H1 (cell line): ENCODE results near the gene AIF1L. TPM values are rescaled to one million over a fixed set of nuclear protein-coding genes. Genes with fewer than 3 reads are reported as not detected.
A peak's percentile ranks its signal among the peaks of the same experiment; 100 is the strongest.

Experiments used
- CTCF ChIA-PET: fragments of 300-600 bp; sonication (Branson Sonifier 250); formaldehyde crosslinking; loops from one replicate; lab custom pipeline; 2021; ENCODE audit not compliant: partially characterized antibody; lab: Charles Lee
- POLR2A ChIA-PET: fragments of 300-600 bp; sonication (Branson Sonifier 250); formaldehyde crosslinking; loops from one replicate; lab custom pipeline; 2021; ENCODE audit warnings: inconsistent platforms; ENCODE audit not compliant: partially characterized antibody; lab: Charles Lee
- DNase-seq, 2 experiments: peaks; one replicate each; pipeline versions ENCODE4 v3.0.0 to v3.0.0-alpha.2; 2010 to 2022; ENCODE audit warnings: low spot score in 2 of 2, low read depth in 1 of 2, mixed read lengths in 1 of 2
- FAIRE-seq: peaks from 2 replicates; lab custom pipeline; 2011; peaks lifted over from hg19 to GRCh38; lab: Jason Lieb, UNC
- H2AFZ ChIP-seq: 2 replicates; pipeline ENCODE4 v1.8.1; 2012; ENCODE audit warnings: low read length, inconsistent platforms
- H2AK5ac ChIP-seq: 2 replicates; pipeline ENCODE4 v1.6.1; 2013; ENCODE audit warnings: low read depth, low read length
- H2BK120ac ChIP-seq: replicated peaks from 2 replicates; pipeline ENCODE3; 2013; ENCODE audit warnings: low read depth, low read length, inconsistent platforms
- H2BK12ac ChIP-seq: 2 replicates; pipeline ENCODE4 v1.6.1; 2013; ENCODE audit warnings: low read depth, low read length
- H2BK15ac ChIP-seq: 2 replicates; pipeline ENCODE4 v1.6.1; 2013; ENCODE audit warnings: low read length
- H2BK20ac ChIP-seq: 2 replicates; pipeline ENCODE4 v1.6.1; 2013; ENCODE audit warnings: low read length
- H2BK5ac ChIP-seq: 2 replicates; pipeline ENCODE4 v1.6.1; 2013; ENCODE audit warnings: low read depth, low read length
- H3K14ac ChIP-seq: 2 replicates; pipeline ENCODE4 v1.6.1; 2013; ENCODE audit warnings: inconsistent platforms; ENCODE audit not compliant: insufficient read length
- H3K18ac ChIP-seq: 2 replicates; pipeline ENCODE4 v1.6.1; 2013; ENCODE audit warnings: low read length; ENCODE audit errors: extremely low read depth
- H3K23ac ChIP-seq: 2 replicates; pipeline ENCODE4 v1.6.1; 2013; ENCODE audit warnings: inconsistent platforms; ENCODE audit not compliant: insufficient read length
- H3K23me2 ChIP-seq: 2 replicates; pipeline ENCODE4 v1.6.1; 2013; ENCODE audit warnings: low read depth, low read length
- H3K27ac ChIP-seq: 2 replicates; pipeline ENCODE4 v1.6.1; 2011; ENCODE audit warnings: low read depth, low read length, inconsistent platforms
- H3K27me3 ChIP-seq, 4 experiments: replicated peaks in 1 of 4; 1 replicate in 1 of 4; 2 replicates in 3 of 4; pipeline versions ENCODE4 v1.6.1 to v1.8.1; 2011 to 2013; ENCODE audit warnings: low read length in 3 of 4, mild to moderate bottlenecking in 3 of 4, inconsistent platforms in 2 of 4, mixed read lengths in 2 of 4, moderate library complexity in 1 of 4; ENCODE audit not compliant: control insufficient read depth in 3 of 4, insufficient read depth in 3 of 4; ENCODE audit errors: extremely low read depth in 1 of 4
- H3K36me3 ChIP-seq, 4 experiments: 2 replicates each; pipeline versions ENCODE4 v1.6.1 to v1.8.1; 2011 to 2013; ENCODE audit warnings: mild to moderate bottlenecking in 4 of 4, low read length in 3 of 4, moderate library complexity in 2 of 4, control low read depth in 1 of 4, inconsistent platforms in 1 of 4; ENCODE audit not compliant: insufficient read depth in 4 of 4, control insufficient read depth in 2 of 4
- H3K4ac ChIP-seq: replicated peaks from 2 replicates; pipeline ENCODE3; 2013; ENCODE audit warnings: low read length, low read depth, mixed read lengths, inconsistent platforms; ENCODE audit not compliant: insufficient read length
- H3K4me1 ChIP-seq, 4 experiments: replicated peaks in 1 of 4; 1 replicate in 1 of 4; 2 replicates in 3 of 4; pipeline versions ENCODE4 v1.6.1 to v1.8.1; 2011 to 2013; ENCODE audit warnings: low read length in 3 of 4, inconsistent platforms in 2 of 4, mixed read lengths in 1 of 4; ENCODE audit not compliant: insufficient read depth in 4 of 4, control insufficient read depth in 3 of 4
- H3K4me2 ChIP-seq, 2 experiments: 2 replicates each; pipeline versions ENCODE4 v1.6.1 to v1.8.1; 2011 to 2013; ENCODE audit warnings: low read depth in 2 of 2, low read length in 2 of 2, control low read depth in 1 of 2, inconsistent platforms in 1 of 2, mild to moderate bottlenecking in 1 of 2; ENCODE audit not compliant: insufficient read depth in 1 of 2
- H3K4me3 ChIP-seq, 4 experiments: fragments of 200-600, 300-600 bp in 1 of 4; sonication (generic), shearing (Covaris generic), sonication (Bioruptor Twin) in 1 of 4; 2 replicates each; pipeline versions ENCODE4 v1.5.1 to v1.8.1; 2011 to 2016; ENCODE audit warnings: low read length in 4 of 4, low read depth in 3 of 4, control low read depth in 2 of 4, inconsistent platforms in 2 of 4, mild to moderate bottlenecking in 2 of 4, mixed read lengths in 1 of 4, moderate library complexity in 1 of 4; ENCODE audit not compliant: insufficient read depth in 2 of 4; ENCODE audit errors: extremely low read depth in 1 of 4
- H3K56ac ChIP-seq: replicated peaks from 2 replicates; pipeline ENCODE3; 2013; ENCODE audit warnings: low read depth, mild to moderate bottlenecking, mixed read lengths, low read length, inconsistent platforms; ENCODE audit not compliant: insufficient read length
- H3K79me1 ChIP-seq: 2 replicates; pipeline ENCODE4 v1.6.1; 2013; ENCODE audit warnings: low read depth, low read length, control low read depth
- H3K79me2 ChIP-seq, 2 experiments: 2 replicates each; pipeline versions ENCODE4 v1.6.1 to v1.8.1; 2012 to 2013; ENCODE audit warnings: low read length in 2 of 2, mild to moderate bottlenecking in 2 of 2, inconsistent platforms in 1 of 2; ENCODE audit not compliant: insufficient read depth in 2 of 2, control insufficient read depth in 1 of 2
- H3K9ac ChIP-seq, 4 experiments: replicated peaks in 1 of 4; 1 replicate in 1 of 4; 2 replicates in 3 of 4; pipeline versions ENCODE4 v1.6.1 to v1.8.1; 2011 to 2013; ENCODE audit warnings: low read depth in 3 of 4, low read length in 3 of 4, control low read depth in 2 of 4, mild to moderate bottlenecking in 2 of 4, moderate library complexity in 2 of 4, inconsistent platforms in 1 of 4; ENCODE audit errors: extremely low read depth in 1 of 4
- H3K9me3 ChIP-seq, 2 experiments: 2 replicates each; pipeline versions ENCODE4 v1.6.1 to v1.8.1; 2012 to 2013; ENCODE audit warnings: mild to moderate bottlenecking in 2 of 2, moderate library complexity in 2 of 2, control low read depth in 1 of 2, inconsistent platforms in 1 of 2, low read depth in 1 of 2, low read length in 1 of 2, mixed read lengths in 1 of 2; ENCODE audit not compliant: insufficient read depth in 2 of 2
- H4K20me1 ChIP-seq, 2 experiments: replicated peaks in 1 of 2; 2 replicates each; pipeline versions ENCODE3 to v1.8.1; 2011 to 2013; ENCODE audit warnings: inconsistent platforms in 2 of 2, low read length in 2 of 2, mild to moderate bottlenecking in 1 of 2; ENCODE audit not compliant: insufficient read depth in 2 of 2, control insufficient read depth in 1 of 2
- H4K5ac ChIP-seq: 2 replicates; pipeline ENCODE4 v1.6.1; 2013; ENCODE audit warnings: low read length, low read depth, mixed read lengths, inconsistent platforms; ENCODE audit not compliant: insufficient read length
- H4K8ac ChIP-seq: 2 replicates; pipeline ENCODE4 v1.8.0; 2013; ENCODE audit warnings: mild to moderate bottlenecking, moderate library complexity, low read length, inconsistent platforms; ENCODE audit not compliant: insufficient read depth; ENCODE audit errors: extremely low read depth
- H4K91ac ChIP-seq: replicated peaks from 2 replicates; pipeline ENCODE3; 2013; ENCODE audit warnings: low read length, mixed read lengths, inconsistent platforms; ENCODE audit not compliant: insufficient read length
- BACH1 ChIP-seq: IDR thresholded peaks from 2 replicates; pipeline ENCODE4 v1.6.1; 2012; ENCODE audit warnings: low read length, improper control_type of control experiment
- USF2 ChIP-seq: IDR thresholded peaks from 2 replicates; pipeline ENCODE4 v1.6.1; 2011; ENCODE audit warnings: low read length, improper control_type of control experiment
- WGBS, 2 experiments: shearing (Covaris generic) in 1 of 2; methylation state at CpG; one replicate each; pipeline versions ENCODE4 v1.1.6 to v1.1.7; 2013 to 2015; ENCODE audit warnings: low lambda C conversion rate in 2 of 2, mixed read lengths in 2 of 2, inconsistent platforms in 1 of 2, low coverage in 1 of 2, missing lambda C conversion rate in 1 of 2; ENCODE audit not compliant: insufficient replicate concordance in 2 of 2, insufficient coverage in 1 of 2, insufficient read length in 1 of 2; ENCODE audit errors: extremely low coverage in 1 of 2, missing lambda C conversion rate in 1 of 2; 5-methylcytosine and 5-hydroxymethylcytosine counted together
- polyA plus RNA-seq, 7 experiments: library from polyadenylated mRNA; depleted of rRNA in 3 of 7; stranded (reverse) in 5 of 7; unstranded in 2 of 7; fragments of >200 nt in 5 of 7; fragments of 200-250 nt in 2 of 7; gene quantifications; 1 replicate in 5 of 7; 2 replicates in 1 of 7; 4 replicates in 1 of 7; pipeline versions ENCODE4 v1.2.1 to v1.2.3, GENCODE V29; 2011 to 2013; ENCODE audit warnings: missing spikeins in 2 of 7, mixed read lengths in 2 of 7
- total RNA-seq: library from RNA; stranded (reverse); fragmentation: NEBNext Ultra II Directional; extraction: Animal tissue kit (Norgen Biotek cat#: 25700); gene quantifications from 2 replicates; pipeline ENCODE4 v1.2.1, GENCODE V29; 2021

Gene AIF1L
- total and polyA plus RNA-seq, 2 of the 8 experiments (the other 6 are each of a cell fraction or from before 2014, with no cell fraction given), result 70.7 to 149 TPM

- POLR2A ChIA-PET, result interaction anchor here (1.7 to 3.7 kb wide), 4 partner anchors 18 to 49 kb away, joined by 4 to 16 read pairs (median 6); partner anchors contain the start of gene NUP214
- Histone ChIP-seq H4K5ac (no peak overlapping the region), H3K4me3 (no peak overlapping the region), H3K23me2 (no peaks in the 10 kb centered on the region), H2BK5ac (no peak overlapping the region), H3K4ac (no peak overlapping the region), H4K8ac (no peak overlapping the region), H3K9me3 (no peaks in the 10 kb centered on the region), H4K91ac (no peak overlapping the region), H3K23ac (no peak overlapping the region), H2BK20ac (no peak overlapping the region), H3K36me3 (no peaks in the 10 kb centered on the region), H2AK5ac (no peak overlapping the region), H2BK15ac (no peak overlapping the region), H3K14ac (no peak overlapping the region), H3K9ac (no peak overlapping the region), H3K4me2 (no peak overlapping the region), H4K20me1 (no peaks in the 10 kb centered on the region), H2AFZ (no peak overlapping the region), H3K4me1 (no peaks in the 10 kb centered on the region; a peak in 1 of 7 replicates), H3K79me2 (no peaks in the 10 kb centered on the region), H2BK12ac (no peak overlapping the region), H3K27ac (no peak overlapping the region), H2BK120ac (no peak overlapping the region), H3K27me3 (no peaks in the 10 kb centered on the region), H3K79me1 (no peaks in the 10 kb centered on the region), H3K56ac (no peak overlapping the region), H3K18ac (no peak overlapping the region)
- no peak for FAIRE-seq
- CTCF ChIA-PET, result interaction anchor here (0.7 to 8.5 kb wide), 6 partner anchors 19 to 370 kb away, joined by 3 to 54 read pairs (median 4); no protein-coding TSS in a partner anchor
- no peak for DNase-seq
- TF ChIP-seq USF2 (peak; percentile 76), BACH1 (no peak)
- WGBS, 2 experiments, result 89% methylated on average over 15 of the region's 15 CpGs; no CpG with 5 or more reads in 1 of the 2 experiments
These were observed 19.8 kb upstream of the AIF1L start for GRCh38 chr9:131076347-131077195.
